Endodermal cell (in vitro differentiated cells): ENCODE data around the gene WWC1. TPM values are rescaled to one million over a fixed set of nuclear protein-coding genes. Genes with fewer than 3 reads are reported as not detected.

Source experiments
- DNase-seq: peaks from one replicate; pipeline ENCODE4 v3.0.0-alpha.2; 2017
- H3K27ac ChIP-seq: 2 replicates; pipeline ENCODE4 v1.5.1; 2013; ENCODE audit warnings: mild to moderate bottlenecking, low read depth, low read length, moderate library complexity
- H3K27me3 ChIP-seq: 2 replicates; pipeline ENCODE4 v1.6.1; 2013; ENCODE audit warnings: mild to moderate bottlenecking, low read length, moderate library complexity; ENCODE audit not compliant: insufficient read depth, control insufficient read depth, poor library complexity, severe bottlenecking
- H3K36me3 ChIP-seq: 2 replicates; pipeline ENCODE4 v1.7.0; 2013; ENCODE audit warnings: mild to moderate bottlenecking, low read length, moderate library complexity; ENCODE audit not compliant: control insufficient read depth, insufficient read depth
- H3K4me1 ChIP-seq: one replicate; pipeline ENCODE4 v1.7.0; 2013; ENCODE audit warnings: low read length; ENCODE audit not compliant: control insufficient read depth, insufficient read depth
- H3K4me3 ChIP-seq: 2 replicates; pipeline ENCODE4 v1.5.1; 2013; ENCODE audit warnings: mild to moderate bottlenecking, low read length, moderate library complexity
- H3K9ac ChIP-seq: 2 replicates; pipeline ENCODE4 v1.6.1; 2013; ENCODE audit warnings: mild to moderate bottlenecking, low read length, moderate library complexity; ENCODE audit not compliant: poor library complexity, severe bottlenecking; ENCODE audit errors: extremely low read depth
- H3K9me3 ChIP-seq: 2 replicates; pipeline ENCODE4 v1.6.1; 2013; ENCODE audit warnings: mild to moderate bottlenecking, low read length, moderate library complexity; ENCODE audit not compliant: control insufficient read depth
- H3K27ac Mint-ChIP-seq: 2 replicates; pipeline ENCODE4 v1.8.0; 2020; ENCODE audit warnings: mixed read lengths
- H3K27me3 Mint-ChIP-seq: 2 replicates; pipeline ENCODE4 v1.8.0; 2021; ENCODE audit warnings: mild to moderate bottlenecking, mixed read lengths; ENCODE audit not compliant: insufficient read depth
- H3K36me3 Mint-ChIP-seq: 2 replicates; pipeline ENCODE4 v1.8.0; 2020; ENCODE audit warnings: low read depth, mixed read lengths
- H3K4me1 Mint-ChIP-seq: 2 replicates; pipeline ENCODE4 v1.8.0; 2020; ENCODE audit warnings: mixed read lengths
- H3K4me3 Mint-ChIP-seq: 2 replicates; pipeline ENCODE4 v1.8.0; 2020; ENCODE audit warnings: mild to moderate bottlenecking, moderate library complexity, mixed read lengths
- H3K9me3 Mint-ChIP-seq: 2 replicates; pipeline ENCODE4 v1.8.0; 2020; ENCODE audit warnings: mild to moderate bottlenecking, mixed read lengths
- CTCF ChIP-seq: fragments of 200-600 bp; sonication (generic); conservative IDR thresholded peaks from 2 replicates; pipeline ENCODE4 v1.5.0; 2021; ENCODE audit warnings: antibody characterized with exemption, mild to moderate bottlenecking
- WGBS, 2 experiments: methylation state at CpG; one replicate each; pipeline versions ENCODE4 v1.1.5 to v1.1.7; 2013; ENCODE audit warnings: missing lambda C conversion rate in 2 of 2, mixed read lengths in 1 of 2; ENCODE audit not compliant: insufficient coverage in 1 of 2, insufficient read length in 1 of 2; 5-methylcytosine and 5-hydroxymethylcytosine counted together
- total RNA-seq, 2 donors: library from RNA; stranded (reverse); fragmentation: NEBNext Ultra II Directional in 1 of 2; extraction: Animal tissue kit (Norgen Biotek cat#: 25700) in 1 of 2; gene quantifications; 2 replicates in 1 of 2; 3 replicates in 1 of 2; pipeline ENCODE4 v1.2.1, GENCODE V29; 2021

The WWC1 gene
- total RNA-seq, 2 donors from 2014 or later, result 18.4 to 20.3 TPM

- H3K9me3 Mint-ChIP-seq, result no peaks in the 10 kb centered on the region
- H3K4me1 ChIP-seq, result peaks cover 12% of the 10 kb centered on the region
- WGBS, 2 experiments, result 43 to 45% methylated on average over 1 to 3 of the region's 3 CpGs
- H3K4me3 Mint-ChIP-seq, result peak overlapping the region; percentile 25
- H3K36me3 ChIP-seq, result no peaks in the 10 kb centered on the region
- peak overlapping the region; percentile 32 for H3K9ac ChIP-seq
- H3K9me3 ChIP-seq, result no peaks in the 10 kb centered on the region
- H3K27me3 Mint-ChIP-seq, result no peaks in the 10 kb centered on the region
- DNase-seq, result peak; percentile 79
- H3K27ac ChIP-seq, result peak overlapping the region; percentile 87
- H3K4me1 Mint-ChIP-seq, result peaks cover 35% of the 10 kb centered on the region
- H3K4me3 ChIP-seq, result no peak overlapping the region
- no peak for TF ChIP-seq CTCF
- H3K27ac Mint-ChIP-seq, result peak overlapping the region; percentile 90
- no peaks in the 10 kb centered on the region for H3K36me3 Mint-ChIP-seq
- no peaks in the 10 kb centered on the region for H3K27me3 ChIP-seq
Measured at GRCh38 chr5:168334280-168334679, 42.8 kb downstream of the WWC1 start.

GRCh38 chr5:168334695-168335094, 43.2 kb downstream of the WWC1 start:
- H3K9me3 ChIP-seq, result no peaks in the 10 kb centered on the region
- no peaks in the 10 kb centered on the region for H3K36me3 ChIP-seq
- H3K9me3 Mint-ChIP-seq, result no peaks in the 10 kb centered on the region
- H3K4me3 Mint-ChIP-seq, result peak overlapping the region; percentile 25
- TF ChIP-seq CTCF, result no peak
- WGBS, 2 experiments, result 5 to 9% methylated on average over 4 of the region's 4 CpGs
- no peaks in the 10 kb centered on the region for H3K27me3 Mint-ChIP-seq
- H3K4me1 Mint-ChIP-seq, result peaks cover 32% of the 10 kb centered on the region
- peaks cover 8% of the 10 kb centered on the region for H3K4me1 ChIP-seq
- H3K4me3 ChIP-seq, result no peak overlapping the region
- peak overlapping the region; percentile 90 for H3K27ac Mint-ChIP-seq
- DNase-seq, result peak; percentile 95
- no peaks in the 10 kb centered on the region for H3K27me3 ChIP-seq
- H3K27ac ChIP-seq, result peak overlapping the region; percentile 87
- H3K9ac ChIP-seq, result peak overlapping the region; percentile 32
- H3K36me3 Mint-ChIP-seq, result no peaks in the 10 kb centered on the region

GRCh38 chr5:168337361-168337760, 45.9 kb downstream of the WWC1 start:
- no peaks in the 10 kb centered on the region for H3K9me3 ChIP-seq
- Mint-ChIP-seq H3K27me3 (no peaks in the 10 kb centered on the region), H3K27ac (no peak overlapping the region), H3K9me3 (no peaks in the 10 kb centered on the region), H3K4me3 (no peak overlapping the region), H3K4me1 (peaks cover 20% of the 10 kb centered on the region), H3K36me3 (no peaks in the 10 kb centered on the region)
- no peak for DNase-seq
- H3K27ac ChIP-seq, result no peak overlapping the region
- peaks cover 9% of the 10 kb centered on the region for H3K4me1 ChIP-seq
- H3K27me3 ChIP-seq, result no peaks in the 10 kb centered on the region
- no peaks in the 10 kb centered on the region for H3K36me3 ChIP-seq
- no peak overlapping the region for H3K9ac ChIP-seq
- H3K4me3 ChIP-seq, result no peak overlapping the region
- no peak for TF ChIP-seq CTCF
- 86 to 92% methylated on average over 2 of the region's 2 CpGs for WGBS, 2 experiments
